ENCODE measurements around the gene AP3B2. TPM values are rescaled to one million over a fixed set of nuclear protein-coding genes. Genes with fewer than 3 reads are reported as not detected.

Gene AP3B2
- total RNA-seq, 1 donor: 0.43 TPM

GRCh38 chr15:82640672-82641071 lies 69.0 kb downstream of the AP3B2 start:
- no peak overlapping the region for H3K4me3 ChIP-seq (ENCODE audit: low read depth, low read length)
- DNase-seq (ENCODE audit: low read depth): no peak
- TF ChIP-seq CTCF (IDR thresholded peaks at IDR 0.05; ENCODE audit: insufficient read depth, low read depth, low read length): no peak

GRCh38 chr15:82635798-82636197 lies 73.9 kb downstream of the AP3B2 start:
- TF ChIP-seq CTCF (IDR thresholded peaks at IDR 0.05; ENCODE audit: insufficient read depth, low read depth, low read length): no peak
- no peak overlapping the region for H3K4me3 ChIP-seq (ENCODE audit: low read depth, low read length)
- DNase-seq (ENCODE audit: low read depth): no peak

- H3K4me3 ChIP-seq (ENCODE audit: low read depth, low read length): no peak overlapping the region
- TF ChIP-seq CTCF (IDR thresholded peaks at IDR 0.05; ENCODE audit: insufficient read depth, low read depth, low read length): no peak
- no peak for DNase-seq (ENCODE audit: low read depth)
These were observed 79.6 kb downstream of the AP3B2 start for GRCh38 chr15:82630033-82630432.

GRCh38 chr15:82625136-82625535 lies 84.5 kb downstream of the AP3B2 start:
- no peak overlapping the region for H3K4me3 ChIP-seq (ENCODE audit: low read depth, low read length)
- no peak for DNase-seq (ENCODE audit: low read depth)
- TF ChIP-seq CTCF (IDR thresholded peaks at IDR 0.05; ENCODE audit: insufficient read depth, low read depth, low read length): no peak

- no peak for TF ChIP-seq CTCF (IDR thresholded peaks at IDR 0.05; ENCODE audit: insufficient read depth, low read depth, low read length)
- no peak overlapping the region for H3K4me3 ChIP-seq (ENCODE audit: low read depth, low read length)
- DNase-seq (ENCODE audit: low read depth): no peak
These were observed 85.2 kb downstream of the AP3B2 start for GRCh38 chr15:82624438-82624837.

GRCh38 chr15:82624008-82624407 lies 85.7 kb downstream of the AP3B2 start:
- DNase-seq (ENCODE audit: low read depth): no peak
- H3K4me3 ChIP-seq (ENCODE audit: low read depth, low read length): no peak overlapping the region
- TF ChIP-seq CTCF (IDR thresholded peaks at IDR 0.05; ENCODE audit: insufficient read depth, low read depth, low read length): no peak

GRCh38 chr15:82621970-82622369 lies 87.7 kb downstream of the AP3B2 start:
- no peak for DNase-seq (ENCODE audit: low read depth)
- no peak overlapping the region for H3K4me3 ChIP-seq (ENCODE audit: low read depth, low read length)
- peak; percentile 20 for TF ChIP-seq CTCF (IDR thresholded peaks at IDR 0.05; ENCODE audit: insufficient read depth, low read depth, low read length)
